GM18909 (cell line): Measurements from ENCODE around the gene SSC5D.
"Not testable (repeated sequence)": the region's sequence is repeated elsewhere in the genome, so short reads cannot be mapped to it uniquely, and the experiment has no call there.

Experiments used
- ATAC-seq: cut with Tn5 transposase; IDR thresholded peaks from one replicate; pipeline ENCODE4 v1.9.1; 2021; ENCODE audit warnings: mild to moderate bottlenecking; ENCODE audit not compliant: unreplicated experiment, poor library complexity

The SSC5D gene

DNA sequence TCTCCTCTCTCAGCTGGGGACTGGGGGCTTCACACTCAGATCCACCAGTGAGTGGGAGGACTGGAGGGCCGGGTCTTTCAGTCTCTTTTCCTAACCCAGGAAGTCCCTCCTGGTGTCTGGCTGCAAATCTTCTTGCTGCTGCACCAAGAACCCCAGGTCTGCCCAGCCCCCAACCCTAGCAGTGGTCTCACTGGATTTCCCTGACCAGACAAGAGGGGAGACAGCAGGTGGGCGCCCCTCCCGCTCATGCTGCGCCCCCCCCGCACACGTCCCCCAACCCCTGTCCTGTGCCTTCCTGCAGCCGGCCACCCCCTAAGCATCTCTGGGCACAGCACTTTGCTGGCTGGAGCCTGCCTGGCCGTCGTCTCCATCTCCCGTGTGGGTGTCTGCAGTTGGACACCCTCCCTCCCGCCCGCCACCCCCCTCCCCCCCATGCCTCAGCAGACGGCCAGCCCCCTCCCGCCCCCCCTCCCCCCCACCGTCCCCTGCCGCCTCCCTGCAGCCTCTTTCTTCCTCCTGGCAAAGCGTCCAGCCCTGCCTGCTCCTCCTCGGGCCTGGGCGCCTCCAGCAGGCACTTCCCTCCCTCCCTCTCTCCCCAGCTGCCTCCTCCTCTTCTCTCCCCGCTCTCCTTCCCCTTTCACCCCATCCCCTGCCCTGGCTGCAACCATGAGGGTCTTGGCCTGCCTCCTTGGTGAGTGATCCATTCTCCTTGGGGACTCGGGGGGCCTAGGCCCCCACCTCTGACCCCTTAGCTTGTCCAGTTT, at the start of gene SSC5D:
TSS of gene SSC5D (plus strand) at position 513 of the 764 bp plus-strand sequence. CDS start at position 667, 154 bp downstream.
- no peak for ATAC-seq

DNA sequence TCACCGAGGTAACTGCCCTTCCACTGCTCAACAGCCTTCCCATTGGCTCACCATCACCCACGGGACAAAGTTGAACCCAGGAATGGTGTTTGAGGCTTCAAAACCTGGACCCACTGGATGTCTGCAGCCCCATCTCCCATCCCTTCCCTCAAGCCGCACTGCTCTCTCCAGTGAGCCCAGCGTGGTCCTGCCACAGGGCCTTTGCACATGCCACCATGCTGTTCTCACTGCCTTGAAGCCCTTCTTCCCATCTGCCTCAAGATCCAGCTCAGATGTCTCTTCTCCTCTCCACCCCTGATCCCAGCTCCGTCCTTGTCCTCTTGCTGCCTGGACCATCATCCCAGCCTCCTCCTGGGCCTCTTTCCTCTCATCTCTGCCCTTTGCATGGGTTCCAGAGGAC, 49.2 kb upstream of the SSC5D start:
- no peak for ATAC-seq

GRCh38 chr19:55440411-55441105, 47.7 kb upstream of the SSC5D start:
- ATAC-seq: no peak

GRCh38 chr19:55441319-55441691, 46.9 kb upstream of the SSC5D start:
- no peak for ATAC-seq

DNA sequence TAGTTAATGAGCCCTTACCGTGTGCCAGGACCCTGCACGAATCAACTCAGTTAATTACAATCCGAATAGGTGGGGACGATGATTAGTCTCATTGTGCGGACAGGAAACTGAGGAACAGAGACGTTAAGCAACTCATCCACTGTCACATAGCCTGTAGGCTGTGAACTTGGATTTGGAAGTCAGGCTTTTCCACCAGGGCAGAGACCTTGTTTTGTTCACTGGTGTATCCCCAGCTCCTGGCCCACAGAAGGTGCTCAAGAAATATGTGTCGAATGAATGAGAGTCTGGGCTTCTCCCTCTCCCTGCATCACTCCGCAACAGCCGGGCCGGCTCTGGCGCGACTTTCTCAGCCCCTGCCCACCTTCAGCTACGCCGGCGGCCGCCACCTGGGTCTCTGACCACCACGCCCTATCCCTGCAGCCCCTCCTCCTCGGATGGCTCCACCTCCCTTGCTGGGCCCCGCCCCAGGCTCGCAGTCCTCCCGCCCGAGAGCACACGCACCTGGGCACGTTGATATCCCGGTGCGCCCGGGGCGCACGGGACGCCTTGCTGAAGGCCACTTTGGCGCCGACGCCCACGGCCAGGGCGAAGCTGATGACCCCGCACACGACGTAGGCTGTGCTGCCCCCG, 46.4 kb upstream of the SSC5D start:
- no peak for ATAC-seq

DNA sequence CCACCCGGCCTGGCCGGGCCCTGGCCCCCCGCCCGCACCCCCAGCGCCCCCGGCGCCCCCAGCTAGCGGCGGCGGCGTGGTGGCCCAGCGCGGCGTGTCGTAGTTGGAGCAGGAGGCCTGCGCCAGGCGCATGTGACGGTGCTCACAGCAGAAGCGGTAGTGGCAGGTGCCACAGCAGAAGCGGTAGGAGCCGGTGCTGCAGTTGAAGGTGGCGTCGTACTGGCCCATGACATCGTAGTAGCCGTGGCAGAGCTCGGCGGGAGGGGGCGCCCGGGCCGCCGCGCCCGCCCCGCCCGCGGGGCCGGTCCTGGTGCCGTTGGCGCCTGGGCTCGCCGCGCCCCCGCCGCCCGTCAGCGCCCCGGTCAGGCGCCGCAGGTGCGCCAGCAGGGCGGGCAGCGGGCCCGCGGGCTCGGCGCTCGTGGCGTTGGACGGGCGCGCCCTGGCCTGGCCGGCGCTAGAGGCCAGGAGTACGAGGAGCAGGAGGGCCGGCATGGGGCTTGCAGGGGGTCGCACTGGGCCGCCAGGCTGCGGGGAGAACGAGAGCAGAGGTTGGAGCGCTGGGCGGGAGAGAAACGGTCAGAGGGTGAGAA, 45.8 kb upstream of the SSC5D start:
- ATAC-seq: no peak

DNA sequence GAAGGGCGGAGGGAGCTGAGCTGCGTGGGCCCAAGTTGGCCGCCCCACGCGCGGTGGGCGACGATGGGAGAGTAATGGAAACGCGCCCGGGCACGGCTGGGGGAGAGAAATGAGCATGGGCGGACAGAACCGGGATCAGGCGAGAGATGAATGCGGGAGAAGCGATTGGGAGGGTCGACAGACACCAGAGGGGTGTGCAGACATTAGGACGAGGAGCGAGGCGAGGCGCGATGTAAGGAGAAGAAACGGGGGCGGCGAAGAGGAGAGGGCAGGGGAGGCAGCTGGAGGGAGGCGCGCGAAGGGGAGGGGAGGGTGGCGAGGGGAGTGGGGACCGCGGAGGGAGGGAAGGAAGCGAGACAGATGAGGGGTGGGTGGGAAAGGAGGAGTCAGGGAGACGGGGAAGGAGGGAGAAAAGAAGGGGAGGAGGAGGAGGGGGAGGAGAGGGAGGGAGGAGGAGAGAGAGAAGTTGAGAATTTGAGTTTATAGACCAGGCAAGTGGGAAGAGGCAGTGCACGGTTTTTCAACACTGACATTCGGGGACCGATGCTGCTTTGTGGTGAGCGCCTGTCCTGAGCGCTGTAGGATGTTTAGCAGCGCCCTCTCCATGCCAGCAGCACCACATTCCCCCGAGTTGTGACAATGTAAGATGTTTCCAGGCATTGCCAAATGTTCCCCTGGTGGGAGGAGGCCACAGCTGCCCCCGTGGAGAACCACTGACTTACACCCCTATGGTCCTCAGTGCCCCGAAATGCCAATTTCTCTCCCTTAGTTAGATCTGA, 45.0 kb upstream of the SSC5D start, which contains the start of gene SHISA7:
TSS of gene SHISA7 (minus strand) at position 256 of the 779 bp plus-strand sequence. CDS start 437 bp downstream, outside the sequence.
- no peak for ATAC-seq

DNA sequence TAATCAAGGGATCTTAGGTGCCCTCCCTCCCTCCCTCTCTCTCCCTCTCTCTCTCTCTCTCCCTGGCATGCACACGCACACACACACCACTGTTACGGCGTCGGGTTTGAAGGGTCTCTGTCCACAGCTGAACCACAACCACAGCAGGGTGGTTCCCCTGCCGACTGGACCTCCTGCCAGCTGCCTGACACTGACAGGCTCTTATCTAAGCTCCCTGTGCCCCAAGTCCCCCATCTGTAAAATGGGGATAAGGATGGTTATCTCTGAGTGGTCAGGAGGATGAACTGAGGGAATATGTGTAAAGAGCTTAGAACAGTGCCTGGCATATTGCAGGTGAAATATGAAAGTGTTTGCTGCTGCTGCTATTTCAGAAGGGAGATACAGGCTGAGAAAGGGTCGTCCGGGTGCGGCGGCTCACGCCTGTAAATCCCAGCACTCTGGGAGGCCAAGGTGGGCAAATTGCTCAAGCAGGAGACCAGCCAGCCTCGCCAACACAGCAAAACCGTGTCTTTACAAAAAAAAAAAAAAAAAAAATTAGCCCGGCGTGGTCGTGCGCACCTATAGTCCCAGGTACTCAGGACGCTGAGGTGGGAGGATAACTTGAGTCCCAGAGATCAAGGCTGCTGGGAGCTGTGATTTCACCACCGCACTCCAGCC, 44.3 kb upstream of the SSC5D start:
- no peak for ATAC-seq

GRCh38 chr19:55444646-55445045, 43.6 kb upstream of the SSC5D start:
- ATAC-seq: no peak

DNA sequence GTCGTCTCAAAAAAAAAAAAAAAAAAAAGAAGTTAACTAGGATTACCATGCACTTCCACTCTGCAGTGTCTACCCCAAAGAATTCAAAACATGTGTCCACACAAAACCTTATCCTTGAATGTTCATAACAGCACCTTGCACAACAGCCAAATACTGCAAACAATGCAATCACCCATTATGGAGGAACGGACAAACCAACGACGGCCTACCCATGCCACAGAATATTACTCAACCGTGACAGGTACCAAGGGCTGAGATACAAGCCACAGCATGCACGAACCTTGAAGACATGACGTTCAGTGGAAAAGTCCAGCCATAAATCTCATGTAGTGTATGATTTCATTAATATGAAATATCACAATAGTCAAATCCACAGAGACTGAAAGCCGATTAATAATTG, 42.2 kb upstream of the SSC5D start:
- no peak for ATAC-seq

DNA sequence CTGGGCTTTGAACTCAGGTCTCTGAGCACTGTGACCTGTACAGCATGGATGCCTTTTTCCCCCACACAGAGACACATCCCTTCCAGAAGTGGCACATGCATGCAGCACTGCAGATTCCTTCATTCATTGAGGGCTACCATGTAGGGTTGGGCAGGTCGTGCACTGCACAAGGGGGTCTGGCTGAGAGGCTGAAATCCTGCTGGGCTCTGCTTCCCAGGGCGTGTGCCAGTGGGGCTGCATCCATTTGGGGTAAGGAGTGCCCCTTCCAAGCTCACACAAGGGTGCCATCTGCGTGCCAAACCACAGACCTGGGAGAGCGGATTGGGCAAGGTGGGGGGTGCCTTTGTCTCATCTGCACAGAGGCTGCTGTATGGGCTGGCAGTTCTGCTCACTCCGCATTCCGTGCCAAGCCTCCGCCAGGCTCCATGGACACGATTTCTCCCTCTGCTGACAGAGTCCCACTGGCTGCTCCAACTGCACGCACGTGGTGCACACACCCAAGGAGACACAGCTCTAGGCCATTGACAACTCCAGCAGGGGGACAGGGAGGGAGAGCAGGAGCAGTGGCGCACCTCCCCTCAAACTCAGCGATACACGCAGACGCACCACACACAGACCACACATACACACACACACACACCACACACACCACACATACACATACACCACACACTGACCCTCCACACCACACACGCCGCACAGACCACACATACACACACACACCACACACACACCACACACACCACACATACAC, 40.6 kb upstream of the SSC5D start:
- ATAC-seq: no peak

DNA sequence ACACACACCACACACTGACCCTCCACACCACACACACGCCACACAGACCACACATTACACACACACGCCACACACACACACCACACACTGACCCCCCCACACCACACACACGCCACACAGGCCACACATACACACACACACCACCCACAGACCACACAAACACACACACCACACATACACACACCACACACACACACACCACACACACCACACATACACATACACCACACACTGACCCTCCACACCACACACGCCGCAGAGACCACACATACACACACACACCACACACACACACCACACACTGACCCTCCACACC, 40.1 kb upstream of the SSC5D start:
- not testable (repeated sequence) for ATAC-seq

DNA sequence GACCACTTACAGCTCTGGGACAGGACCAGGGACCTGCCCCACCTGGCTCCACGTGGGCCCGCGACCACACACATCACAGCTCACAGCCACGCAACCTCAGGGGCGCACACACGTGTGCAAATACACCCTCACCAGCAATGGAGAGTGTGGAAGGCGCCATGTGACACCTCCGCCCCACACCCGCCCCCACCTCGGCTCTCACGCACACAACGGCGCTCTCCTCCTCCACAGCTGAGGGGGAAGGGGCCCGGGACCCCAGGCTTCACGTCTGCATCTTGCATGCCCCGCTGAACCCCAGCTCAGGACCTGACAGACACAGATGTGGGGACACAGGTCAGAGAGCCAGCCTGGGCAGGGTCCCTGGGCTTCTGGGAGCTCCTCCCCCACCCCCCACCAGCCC, 38.8 kb upstream of the SSC5D start:
- no peak for ATAC-seq

GRCh38 chr19:55451163-55451964, 36.9 kb upstream of the SSC5D start:
- ATAC-seq: no peak

GRCh38 chr19:55451965-55452748, 36.1 kb upstream of the SSC5D start:
- no peak for ATAC-seq

- no peak for ATAC-seq
Observed at GRCh38 chr19:55452749-55453346, 35.4 kb upstream of the SSC5D start.
